OCI-LY1 (cell line): Measurements from ENCODE around the gene LDLRAD4.

Source experiments
- H2AFZ ChIP-seq: fragments of 200-600 bp; sonication (generic), shearing (Covaris generic); 2 replicates; pipeline ENCODE4 v1.6.0; 2014; ENCODE audit warnings: antibody characterized with exemption, mild to moderate bottlenecking, low read length
- H3F3A ChIP-seq: fragments of 200-600 bp; sonication (generic), shearing (Covaris generic); 2 replicates; pipeline ENCODE4 v1.6.0; 2014; ENCODE audit warnings: mild to moderate bottlenecking, antibody characterized with exemption, low read length, moderate library complexity; ENCODE audit not compliant: insufficient read depth
- H3K27ac ChIP-seq: fragments of 200-600 bp; sonication (generic); 2 replicates; pipeline ENCODE4 v1.5.1; 2014; ENCODE audit warnings: low read length, mixed run types, mild to moderate bottlenecking, low read depth; ENCODE audit not compliant: poor library complexity, severe bottlenecking
- H3K27me3 ChIP-seq: fragments of 200-600 bp; sonication (generic); 2 replicates; pipeline ENCODE4 v1.6.0; 2014; ENCODE audit warnings: antibody characterized with exemption, mild to moderate bottlenecking, low read length, moderate library complexity; ENCODE audit not compliant: insufficient read depth
- H3K36me3 ChIP-seq: fragments of 200-600 bp; sonication (generic); 2 replicates; pipeline ENCODE4 v1.6.1; 2014; ENCODE audit warnings: mild to moderate bottlenecking, antibody characterized with exemption, low read length, moderate library complexity, mixed read lengths; ENCODE audit not compliant: insufficient read depth
- H3K4me1 ChIP-seq: fragments of 200-600 bp; sonication (generic); 2 replicates; pipeline ENCODE4 v1.5.1; 2014; ENCODE audit warnings: mild to moderate bottlenecking, low read length, moderate library complexity; ENCODE audit not compliant: insufficient read depth, severe bottlenecking
- H3K4me2 ChIP-seq: fragments of 200-600 bp; sonication (generic), shearing (Covaris generic); 2 replicates; pipeline ENCODE4 v1.6.1; 2014; ENCODE audit warnings: low read length
- H3K4me3 ChIP-seq: fragments of 200-600 bp; sonication (generic); 2 replicates; pipeline ENCODE4 v1.5.1; 2014; ENCODE audit warnings: low read length, low read depth, mild to moderate bottlenecking, mixed read lengths; ENCODE audit not compliant: poor library complexity, severe bottlenecking
- H3K79me2 ChIP-seq: fragments of 200-600 bp; shearing (Covaris generic); 2 replicates; pipeline ENCODE4 v1.6.1; 2016; ENCODE audit warnings: mixed run types, low read length, mixed read lengths; ENCODE audit not compliant: insufficient read depth
- H3K9ac ChIP-seq: fragments of 200-600 bp; sonication (generic), shearing (Covaris generic); 2 replicates; pipeline ENCODE4 v1.6.1; 2014; ENCODE audit warnings: mild to moderate bottlenecking, low read length, mixed read lengths
- H3K9me2 ChIP-seq: fragments of 200-600 bp; sonication (generic), shearing (Covaris generic); 2 replicates; pipeline ENCODE4 v1.6.1; 2014; ENCODE audit warnings: low read depth, mild to moderate bottlenecking, low read length, mixed read lengths
- H3K9me3 ChIP-seq: fragments of 200-600 bp; shearing (Covaris generic); 2 replicates; pipeline ENCODE4 v1.6.1; 2014; ENCODE audit warnings: low read length, mixed read lengths
- H4K20me1 ChIP-seq: fragments of 200-600 bp; sonication (generic), shearing (Covaris generic); 2 replicates; pipeline ENCODE4 v1.6.0; 2016; ENCODE audit warnings: mild to moderate bottlenecking, low read length; ENCODE audit not compliant: insufficient read depth
- CTCF ChIP-seq: fragments of 200-600 bp; sonication (generic), shearing (Covaris generic); IDR thresholded peaks from 2 replicates; pipeline ENCODE4 v1.5.1; 2017; ENCODE audit warnings: mild to moderate bottlenecking, antibody characterized with exemption, low read length, moderate library complexity, mixed read lengths
- EZH2 ChIP-seq: fragments of 200-600 bp; sonication (generic), shearing (Covaris generic); IDR thresholded peaks from 2 replicates; pipeline ENCODE4 v1.8.0; 2017; ENCODE audit warnings: borderline replicate concordance, mixed run types, mild to moderate bottlenecking, antibody characterized with exemption, low read length, moderate library complexity, mixed read lengths

LDLRAD4 gene

DNA sequence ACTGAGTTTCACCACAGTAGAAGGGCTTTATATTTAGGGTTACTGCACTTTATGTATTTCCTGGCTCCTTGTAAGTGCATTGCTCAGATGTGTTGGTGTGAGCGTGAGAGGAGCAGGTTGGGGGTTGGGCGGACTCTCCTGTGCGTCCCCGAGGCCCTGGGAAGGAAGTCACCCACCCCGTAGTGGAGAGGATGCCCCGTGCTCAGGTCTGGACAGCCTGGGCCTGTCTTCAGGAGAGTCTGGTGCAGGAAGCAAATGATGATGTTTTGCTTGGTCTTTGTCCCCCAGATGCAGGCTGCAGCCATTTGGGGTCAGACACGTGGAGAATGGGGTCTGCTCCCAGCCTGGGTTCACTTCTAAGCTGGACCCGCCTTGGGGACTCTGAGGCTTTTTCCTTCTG is 182.8 kb downstream of the LDLRAD4 start:
- no peak overlapping the region for H3K4me3 ChIP-seq
- no peak overlapping the region for H2AFZ ChIP-seq
- H3K79me2 ChIP-seq = no peaks in the 10 kb centered on the region
- H3K4me1 ChIP-seq = no peaks in the 10 kb centered on the region
- no peak overlapping the region for H3K4me2 ChIP-seq
- no peak overlapping the region for H3K9ac ChIP-seq
- no peak for TF ChIP-seq CTCF
- TF ChIP-seq EZH2 = no peak
- no peak overlapping the region for H3K27ac ChIP-seq
- no peaks in the 10 kb centered on the region for H4K20me1 ChIP-seq
- H3K9me2 ChIP-seq = no peaks in the 10 kb centered on the region
- H3K36me3 ChIP-seq = no peaks in the 10 kb centered on the region; the same call in 1 of the 2 replicates
- no peaks in the 10 kb centered on the region for H3F3A ChIP-seq
- 0 out of 2 replicates have a peak, but pooled peaks cover 3% of the 10 kb centered on the region for H3K27me3 ChIP-seq
- no peaks in the 10 kb centered on the region for H3K9me3 ChIP-seq

DNA sequence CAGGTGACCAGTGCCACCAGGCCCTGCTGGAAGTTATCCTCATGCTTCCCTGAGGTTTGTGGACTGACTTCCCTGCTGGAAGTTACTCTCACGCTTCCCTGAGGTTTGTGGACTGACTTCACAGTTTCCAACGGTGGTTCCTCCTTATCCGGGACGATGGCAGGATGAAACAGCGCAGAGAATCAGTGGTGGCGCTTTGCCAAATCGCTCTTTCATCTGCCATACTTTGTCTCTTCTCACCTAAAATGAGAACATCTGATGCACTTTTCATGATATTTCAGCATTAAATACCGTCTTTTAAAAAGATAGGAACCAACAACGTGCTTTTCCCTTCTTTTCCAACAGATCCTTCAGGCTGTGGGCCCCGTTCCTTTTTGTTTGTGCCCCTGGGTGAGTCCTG is 183.3 kb downstream of the LDLRAD4 start:
- TF ChIP-seq EZH2 = no peak
- Histone ChIP-seq H3K27me3 (0 out of 2 replicates have a peak, but pooled peaks cover 3% of the 10 kb centered on the region), H2AFZ (no peak overlapping the region), H4K20me1 (no peaks in the 10 kb centered on the region), H3K9ac (no peak overlapping the region), H3K4me2 (no peak overlapping the region), H3K9me3 (no peaks in the 10 kb centered on the region), H3K4me3 (no peak overlapping the region), H3K36me3 (no peaks in the 10 kb centered on the region; the same call in 1 of the 2 replicates), H3F3A (no peaks in the 10 kb centered on the region), H3K4me1 (no peaks in the 10 kb centered on the region), H3K9me2 (no peaks in the 10 kb centered on the region), H3K27ac (no peak overlapping the region), H3K79me2 (no peaks in the 10 kb centered on the region)

DNA sequence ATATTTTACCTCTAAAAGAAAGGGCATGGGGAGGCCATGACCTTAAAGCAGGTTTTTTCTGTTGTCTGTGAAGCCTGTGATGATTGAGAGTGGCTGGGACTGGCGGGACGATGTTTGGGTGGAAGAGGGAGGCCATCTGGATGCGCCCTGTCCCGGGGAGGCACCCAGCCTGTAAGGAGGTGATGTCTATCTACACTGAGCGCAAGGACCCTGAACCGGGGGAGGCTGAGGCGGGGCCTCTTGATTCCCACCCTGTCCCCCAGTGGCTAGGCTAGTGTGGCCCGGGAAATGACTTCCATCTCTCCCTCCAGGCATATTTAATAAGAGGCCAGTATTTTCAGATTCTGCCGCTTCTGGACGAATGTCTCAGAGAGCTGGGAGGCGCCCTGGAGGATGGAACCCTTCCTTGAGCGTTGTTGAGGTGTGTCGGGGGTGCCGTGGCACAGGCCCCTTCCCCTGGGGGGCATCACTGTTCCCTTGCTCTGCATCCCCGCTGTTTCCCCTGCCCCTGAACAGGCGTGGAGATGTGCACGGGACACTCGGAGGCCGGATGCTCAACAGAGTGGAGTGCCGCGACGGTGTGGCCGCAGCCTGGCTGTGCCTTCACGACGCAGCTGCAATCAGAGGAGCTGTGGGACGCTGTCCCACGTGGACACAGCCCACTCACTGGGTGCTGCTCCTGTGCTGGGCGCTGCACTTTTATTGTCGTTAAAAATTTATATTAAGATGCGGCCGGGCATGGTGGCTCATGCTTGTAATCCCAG is 185.4 kb downstream of the LDLRAD4 start:
- no peaks in the 10 kb centered on the region for H3F3A ChIP-seq
- no peaks in the 10 kb centered on the region for H3K4me1 ChIP-seq
- H4K20me1 ChIP-seq = no peaks in the 10 kb centered on the region
- no peak overlapping the region for H3K4me3 ChIP-seq
- no peak overlapping the region for H3K27ac ChIP-seq
- H3K27me3 ChIP-seq = no peaks in the 10 kb centered on the region
- no peaks in the 10 kb centered on the region for H3K9me2 ChIP-seq
- no peak overlapping the region for H2AFZ ChIP-seq
- H3K9ac ChIP-seq = no peak overlapping the region
- H3K36me3 ChIP-seq = no peaks in the 10 kb centered on the region
- H3K4me2 ChIP-seq = no peak overlapping the region
- H3K79me2 ChIP-seq = no peaks in the 10 kb centered on the region
- no peaks in the 10 kb centered on the region for H3K9me3 ChIP-seq
- TF ChIP-seq CTCF (no peak), EZH2 (no peak)
